GM12878 (cell line): ENCODE results near the gene NAV1. TPM values are rescaled to one million over a fixed set of nuclear protein-coding genes. Genes with fewer than 3 reads are reported as not detected.

ENCODE experiments used
- ATAC-seq: fragments of 200-7000 bp; cut with Tn5 transposase; 3 replicates; pipeline ENCODE4 v1.9.1; 2020; ENCODE audit warnings: mild to moderate bottlenecking, moderate library complexity
- BruUV-seq: library from RNA; stranded (reverse); fragments of 400-500 nt; replicated peaks from 2 replicates; lab custom pipeline; 2021; lab: Mats Ljungman, UMichigan
- CTCF ChIA-PET: fragments of 300-600 bp; sonication (Branson Sonifier 250); formaldehyde crosslinking; extraction: SDS; loops from one replicate; lab custom pipeline; 2021; ENCODE audit warnings: inconsistent platforms; lab: Yijun Ruan, JAX
- POLR2A ChIA-PET: fragments of 350-600 bp; formaldehyde crosslinking; extraction: SDS; loops from one replicate; lab custom pipeline; 2021; ENCODE audit warnings: inconsistent platforms; lab: Charles Lee
- RAD21 ChIA-PET: fragments of 300-600 bp; sonication (Branson Sonifier 250); formaldehyde crosslinking; loops from one replicate; lab custom pipeline; 2023; ENCODE audit warnings: antibody characterized with exemption; ENCODE audit not compliant: unreplicated experiment; lab: Charles Lee
- SMC1A ChIA-PET: fragments of 300-600 bp; sonication (Branson Sonifier 250); formaldehyde crosslinking; loops from one replicate; lab custom pipeline; 2023; ENCODE audit not compliant: unreplicated experiment, uncharacterized antibody; lab: Charles Lee
- DNase-seq: peaks from one replicate; pipeline ENCODE4 v3.0.0-alpha.2; 2011; ENCODE audit warnings: low read depth, low spot score
- FAIRE-seq: peaks from 3 replicates; lab custom pipeline; 2011; peaks lifted over from hg19 to GRCh38; lab: Jason Lieb, UNC
- H2AFZ ChIP-seq: 2 replicates; pipeline ENCODE4 v1.6.0; 2011; ENCODE audit warnings: low read depth, low read length, control low read depth; ENCODE audit not compliant: control insufficient read depth
- H3K27ac ChIP-seq: 2 replicates; pipeline ENCODE4 v1.5.1; 2011; ENCODE audit warnings: control low read depth; ENCODE audit not compliant: control insufficient read depth, insufficient read depth
- H3K27me3 ChIP-seq, 2 experiments: replicated peaks in 1 of 2; 2 replicates each; pipeline versions ENCODE4 v1.6.0 to v1.6.1; 2011; ENCODE audit warnings: low read length in 1 of 2; ENCODE audit not compliant: control insufficient read depth in 2 of 2, insufficient read depth in 2 of 2
- H3K36me3 ChIP-seq, 2 experiments: 2 replicates each; pipeline ENCODE4 v1.5.1; 2011; ENCODE audit warnings: low read length in 1 of 2; ENCODE audit not compliant: control insufficient read depth in 2 of 2, insufficient read depth in 2 of 2
- H3K4me1 ChIP-seq: 2 replicates; pipeline ENCODE4 v1.6.1; 2011; ENCODE audit warnings: mild to moderate bottlenecking, low read length, moderate library complexity, mixed read lengths; ENCODE audit not compliant: control insufficient read depth, insufficient read depth
- H3K4me2 ChIP-seq: 2 replicates; pipeline ENCODE4 v1.6.0; 2011; ENCODE audit warnings: control low read depth; ENCODE audit not compliant: control insufficient read depth, insufficient read depth
- H3K4me3 ChIP-seq: fragments of 200-600 bp; sonication (generic); 2 replicates; pipeline ENCODE4 v1.5.1; 2016
- H3K79me2 ChIP-seq: 2 replicates; pipeline ENCODE4 v1.6.0; 2011; ENCODE audit warnings: low read length; ENCODE audit not compliant: control insufficient read depth, insufficient read depth
- H3K9ac ChIP-seq: 2 replicates; pipeline ENCODE4 v1.8.0; 2011; ENCODE audit warnings: low read length, control low read depth, mixed read lengths; ENCODE audit not compliant: control insufficient read depth, insufficient read depth
- H3K9me3 ChIP-seq: replicated peaks from 3 replicates; pipeline ENCODE4 v1.5.1; 2011; ENCODE audit warnings: mild to moderate bottlenecking, low read length; ENCODE audit not compliant: control insufficient read depth, insufficient read depth
- H4K20me1 ChIP-seq: 2 replicates; pipeline ENCODE4 v1.6.0; 2011; ENCODE audit not compliant: control insufficient read depth, insufficient read depth
- ASH2L ChIP-seq: fragments of 300-600, 200-600 bp; sonication (generic); IDR thresholded peaks from 2 replicates; pipeline ENCODE4 v1.6.1; 2017; ENCODE audit warnings: low read depth, mild to moderate bottlenecking, borderline replicate concordance
- MYC ChIP-seq: IDR thresholded peaks from 2 replicates; pipeline ENCODE4 v1.6.1; 2011; ENCODE audit warnings: mild to moderate bottlenecking, low read length, moderate library complexity, inconsistent platforms; ENCODE audit not compliant: insufficient read depth, insufficient replicate concordance, insufficient read length, severe bottlenecking
- NFIC ChIP-seq: IDR thresholded peaks from 2 replicates; pipeline ENCODE4 v1.6.1; 2012; ENCODE audit warnings: low read depth, mild to moderate bottlenecking, inconsistent platforms, low read length, moderate library complexity
- NFYB ChIP-seq: IDR thresholded peaks from 2 replicates; pipeline ENCODE4 v1.6.1; 2011; ENCODE audit warnings: low read depth, mild to moderate bottlenecking, low read length, improper control_type of control experiment, moderate library complexity; ENCODE audit not compliant: insufficient read depth
- RB1 ChIP-seq: fragments of 450-650 bp; formaldehyde crosslinking; IDR thresholded peaks from 2 replicates; pipeline ENCODE4 v1.6.1; 2017; ENCODE audit warnings: mild to moderate bottlenecking, borderline replicate concordance
- STAT3 ChIP-seq: IDR thresholded peaks from 2 replicates; pipeline ENCODE4 v1.6.1; 2011; ENCODE audit warnings: low read depth, low read length, improper control_type of control experiment
- TCF3 ChIP-seq: IDR thresholded peaks from 2 replicates; pipeline ENCODE4 v1.6.1; 2012; ENCODE audit warnings: low read depth, mild to moderate bottlenecking, low read length, borderline replicate concordance; ENCODE audit not compliant: insufficient read depth
- ZNF384 ChIP-seq: IDR thresholded peaks from 2 replicates; pipeline ENCODE4 v1.6.1; 2012; ENCODE audit warnings: low read depth, mild to moderate bottlenecking, low read length, improper control_type of control experiment, borderline replicate concordance
- ZZZ3 ChIP-seq: IDR thresholded peaks from 2 replicates; pipeline ENCODE4 v1.6.1; 2011; ENCODE audit warnings: low read depth; ENCODE audit not compliant: control insufficient read depth, insufficient read length
- WGBS: methylation state at CpG from one replicate; pipeline ENCODE4 v1.1.6; 2016; ENCODE audit warnings: low lambda C conversion rate; ENCODE audit not compliant: insufficient replicate concordance, insufficient coverage; ENCODE audit errors: missing lambda C conversion rate; 5-methylcytosine and 5-hydroxymethylcytosine counted together
- in situ Hi-C: fragments of 300-500 bp; cut with MboI; formaldehyde crosslinking; loops from 9 replicates; pipeline ENCODE4 v1.14.3; 2018; ENCODE audit warnings: mixed read lengths
- intact Hi-C: fragments of 100-400 bp; cut with micrococcal nuclease; formaldehyde crosslinking; loops from one replicate; pipeline ENCODE4 v1.14.2; 2022; ENCODE audit not compliant: unreplicated experiment
- polyA plus RNA-seq, 11 experiments: library from polyadenylated mRNA; depleted of rRNA in 4 of 11; unstranded in 6 of 11; stranded (reverse) in 5 of 11; fragments of >200 nt; fragmentation: Nextera tagmentation in 4 of 11; fragmentation: Illumina TruSeq in 1 of 11; extraction: Ambion mirVana in 4 of 11; extraction: Trizol in 1 of 11; gene quantifications; 1 replicate in 1 of 11; 2 replicates in 10 of 11; pipeline versions ENCODE4 v1.2.1 to v1.2.3, GENCODE V29; 2011 to 2016; ENCODE audit warnings: inconsistent platforms in 2 of 11, missing spikeins in 2 of 11, low read depth in 1 of 11
- total RNA-seq, 4 experiments: library from RNA; depleted of rRNA in 3 of 4; stranded (reverse); fragments of >200 nt in 3 of 4; fragmentation: Illumina TruSeq in 1 of 4; extraction: Trizol in 1 of 4; gene quantifications; 2 replicates each; pipeline versions ENCODE4 v1.2.1 to v1.2.3, GENCODE V29; 2013 to 2021
- TF ChIP-seq, protein P1 (sequence below): fragments of 450-650 bp; IDR thresholded peaks from 2 replicates; pipeline ENCODE4 v1.6.1; 2014; ENCODE audit warnings: mild to moderate bottlenecking
- TF ChIP-seq, protein P2 (sequence below): IDR thresholded peaks from 2 replicates; pipeline ENCODE4 v1.6.1; 2011; ENCODE audit warnings: borderline replicate concordance, low read depth, mild to moderate bottlenecking, moderate library complexity, mixed read lengths, low read length; ENCODE audit not compliant: insufficient read depth; ENCODE audit errors: extremely low read length
- TF ChIP-seq, protein P3 (sequence below): IDR thresholded peaks from 2 replicates; pipeline ENCODE4 v1.6.1; 2012; ENCODE audit warnings: mild to moderate bottlenecking, low read depth, low read length

Gene NAV1
- total and polyA plus RNA-seq, 10 of the 15 experiments (the other 5 are each of a cell fraction or from before 2014, with no cell fraction given), result 0.04 to 1.3 (median 0.36) TPM

DNA sequence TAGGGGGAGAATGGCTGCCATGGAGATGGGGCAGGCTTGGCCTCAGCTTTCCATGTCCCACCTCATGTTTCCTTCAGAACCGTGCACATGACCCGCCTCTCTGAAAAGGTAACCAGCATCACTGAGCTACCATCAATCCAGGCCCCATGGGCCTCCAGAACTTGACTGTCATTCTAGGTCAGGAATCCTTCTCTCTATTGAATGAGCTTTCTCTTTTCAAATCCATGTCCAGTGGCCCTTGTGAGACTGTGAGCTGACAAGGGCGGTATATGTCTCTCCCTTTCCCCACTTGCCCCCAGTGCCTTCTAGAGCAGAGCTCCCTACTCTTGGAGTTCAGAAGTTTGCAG lies 36.4 kb upstream of the NAV1 start (continued):
- TF ChIP-seq NFIC (no peak), MYC (no peak), ZNF384 (no peak), TCF3 (no peak)
- TF ChIP-seq, protein P1, sequence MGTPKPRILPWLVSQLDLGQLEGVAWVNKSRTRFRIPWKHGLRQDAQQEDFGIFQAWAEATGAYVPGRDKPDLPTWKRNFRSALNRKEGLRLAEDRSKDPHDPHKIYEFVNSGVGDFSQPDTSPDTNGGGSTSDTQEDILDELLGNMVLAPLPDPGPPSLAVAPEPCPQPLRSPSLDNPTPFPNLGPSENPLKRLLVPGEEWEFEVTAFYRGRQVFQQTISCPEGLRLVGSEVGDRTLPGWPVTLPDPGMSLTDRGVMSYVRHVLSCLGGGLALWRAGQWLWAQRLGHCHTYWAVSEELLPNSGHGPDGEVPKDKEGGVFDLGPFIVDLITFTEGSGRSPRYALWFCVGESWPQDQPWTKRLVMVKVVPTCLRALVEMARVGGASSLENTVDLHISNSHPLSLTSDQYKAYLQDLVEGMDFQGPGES, result no peak

DNA sequence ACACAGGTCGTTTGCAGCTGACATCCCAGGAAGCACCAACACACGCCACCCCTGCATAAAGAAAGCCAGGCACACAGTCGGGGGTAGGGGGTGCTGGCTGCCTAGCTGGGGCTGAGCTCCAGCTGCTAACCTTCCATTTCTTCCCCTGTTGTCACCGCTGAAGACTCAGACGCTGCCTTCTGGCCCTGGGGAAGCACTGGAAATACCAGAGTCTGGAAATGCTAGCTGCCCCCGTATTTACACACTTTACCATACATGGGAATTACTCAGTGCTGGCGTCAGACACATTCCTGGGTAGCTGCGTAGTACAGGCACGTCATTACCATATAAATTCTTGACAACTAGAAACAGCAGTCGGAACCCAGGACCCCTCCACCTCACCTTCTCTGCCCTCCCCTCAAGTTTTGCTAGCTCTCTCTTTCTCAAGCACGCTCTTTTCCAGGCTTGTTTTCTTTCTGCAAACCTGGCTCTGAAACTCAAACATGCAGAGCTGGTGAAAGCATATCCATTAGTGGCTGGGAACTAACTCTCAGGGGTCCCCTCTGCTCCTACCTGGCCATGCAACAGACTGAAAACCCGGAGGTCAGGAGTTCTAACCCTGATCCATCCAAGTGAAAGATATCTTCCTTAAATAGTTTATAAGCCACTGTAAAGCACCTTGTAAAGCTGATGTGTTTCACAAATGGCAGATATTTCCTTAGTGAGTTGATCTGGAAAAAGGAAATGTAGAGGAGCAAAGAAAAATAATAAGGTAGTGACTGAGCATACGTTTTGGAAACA lies 35.3 kb upstream of the NAV1 start:
- ChIA-PET POLR2A (interaction anchor here (0.5 to 2.7 kb wide), 7 partner anchors 8 to 1638 kb away, joined by 3 to 6 read pairs (median 3); no protein-coding TSS in a partner anchor), SMC1A (interaction anchor here (0.6 to 18.7 kb wide), 4 partner anchors 8 to 335 kb away, joined by 3 to 514 read pairs (median 30); no protein-coding TSS in a partner anchor), CTCF (interaction anchor here (1.7 to 13.1 kb wide), 5 partner anchors 8 to 68 kb away, joined by 5 to 198 read pairs (median 19); no protein-coding TSS in a partner anchor), RAD21 (interaction anchor here (1.1 to 15.3 kb wide), 3 partner anchors 9 to 68 kb away, joined by 3 to 505 read pairs (median 22); no protein-coding TSS in a partner anchor)
- no peak for FAIRE-seq
- 90% methylated on average over 13 of the region's 13 CpGs for WGBS
- no peak overlapping the region for H2AFZ ChIP-seq
- no peaks in the 10 kb centered on the region; a peak in 1 of 4 replicates for H3K36me3 ChIP-seq
- no peak for DNase-seq
- intact Hi-C loops (no loop called here), in situ Hi-C loops (no loop called here)
- H3K9ac ChIP-seq, result no peak overlapping the region
- BruUV-seq, result no TSS peak
- no peak overlapping the region for H3K4me3 ChIP-seq
- H3K27ac ChIP-seq, result no peak overlapping the region
- H4K20me1 ChIP-seq, result no peaks in the 10 kb centered on the region
- no peaks in the 10 kb centered on the region for H3K9me3 ChIP-seq
- H3K27me3 ChIP-seq, result no peaks in the 10 kb centered on the region
- peaks cover 16% of the 10 kb centered on the region for H3K4me1 ChIP-seq
- no peak for ATAC-seq
- peak overlapping the region; percentile 19; the same call in 1 of the 2 replicates for H3K4me2 ChIP-seq
- peaks cover 29% of the 10 kb centered on the region for H3K79me2 ChIP-seq
- TF ChIP-seq ASH2L (no peak), ZZZ3 (no peak), NFIC (no peak), STAT3 (no peak), RB1 (no peak), TCF3 (no peak), NFYB (no peak)
- TF ChIP-seq, protein P2, sequence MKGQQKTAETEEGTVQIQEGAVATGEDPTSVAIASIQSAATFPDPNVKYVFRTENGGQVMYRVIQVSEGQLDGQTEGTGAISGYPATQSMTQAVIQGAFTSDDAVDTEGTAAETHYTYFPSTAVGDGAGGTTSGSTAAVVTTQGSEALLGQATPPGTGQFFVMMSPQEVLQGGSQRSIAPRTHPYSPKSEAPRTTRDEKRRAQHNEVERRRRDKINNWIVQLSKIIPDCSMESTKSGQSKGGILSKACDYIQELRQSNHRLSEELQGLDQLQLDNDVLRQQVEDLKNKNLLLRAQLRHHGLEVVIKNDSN, result no peak
- TF ChIP-seq, protein P3, sequence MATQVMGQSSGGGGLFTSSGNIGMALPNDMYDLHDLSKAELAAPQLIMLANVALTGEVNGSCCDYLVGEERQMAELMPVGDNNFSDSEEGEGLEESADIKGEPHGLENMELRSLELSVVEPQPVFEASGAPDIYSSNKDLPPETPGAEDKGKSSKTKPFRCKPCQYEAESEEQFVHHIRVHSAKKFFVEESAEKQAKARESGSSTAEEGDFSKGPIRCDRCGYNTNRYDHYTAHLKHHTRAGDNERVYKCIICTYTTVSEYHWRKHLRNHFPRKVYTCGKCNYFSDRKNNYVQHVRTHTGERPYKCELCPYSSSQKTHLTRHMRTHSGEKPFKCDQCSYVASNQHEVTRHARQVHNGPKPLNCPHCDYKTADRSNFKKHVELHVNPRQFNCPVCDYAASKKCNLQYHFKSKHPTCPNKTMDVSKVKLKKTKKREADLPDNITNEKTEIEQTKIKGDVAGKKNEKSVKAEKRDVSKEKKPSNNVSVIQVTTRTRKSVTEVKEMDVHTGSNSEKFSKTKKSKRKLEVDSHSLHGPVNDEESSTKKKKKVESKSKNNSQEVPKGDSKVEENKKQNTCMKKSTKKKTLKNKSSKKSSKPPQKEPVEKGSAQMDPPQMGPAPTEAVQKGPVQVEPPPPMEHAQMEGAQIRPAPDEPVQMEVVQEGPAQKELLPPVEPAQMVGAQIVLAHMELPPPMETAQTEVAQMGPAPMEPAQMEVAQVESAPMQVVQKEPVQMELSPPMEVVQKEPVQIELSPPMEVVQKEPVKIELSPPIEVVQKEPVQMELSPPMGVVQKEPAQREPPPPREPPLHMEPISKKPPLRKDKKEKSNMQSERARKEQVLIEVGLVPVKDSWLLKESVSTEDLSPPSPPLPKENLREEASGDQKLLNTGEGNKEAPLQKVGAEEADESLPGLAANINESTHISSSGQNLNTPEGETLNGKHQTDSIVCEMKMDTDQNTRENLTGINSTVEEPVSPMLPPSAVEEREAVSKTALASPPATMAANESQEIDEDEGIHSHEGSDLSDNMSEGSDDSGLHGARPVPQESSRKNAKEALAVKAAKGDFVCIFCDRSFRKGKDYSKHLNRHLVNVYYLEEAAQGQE, result no peak
